Uterus (tissue), 2 donors: Measurements from ENCODE around the gene ALDH1L1.

Source experiments
- POLR2A ChIP-seq, 2 donors: fragments of 450-650 bp; IDR thresholded peaks; one replicate each; pipeline ENCODE4 v1.6.1; 2016; ENCODE audit warnings: antibody characterized with exemption in 2 of 2, mild to moderate bottlenecking in 1 of 2, moderate library complexity in 1 of 2
- TF ChIP-seq, protein P1 (sequence below), 4 experiments: fragments of 200-600 bp in 2 of 4; fragments of 450-650 bp in 2 of 4; sonication (generic) in 2 of 4; IDR thresholded peaks; one replicate each; pipeline ENCODE4 v1.5.1; 2016 to 2019; ENCODE audit warnings: antibody characterized with exemption in 4 of 4, mild to moderate bottlenecking in 2 of 4, moderate library complexity in 1 of 4

DNA sequence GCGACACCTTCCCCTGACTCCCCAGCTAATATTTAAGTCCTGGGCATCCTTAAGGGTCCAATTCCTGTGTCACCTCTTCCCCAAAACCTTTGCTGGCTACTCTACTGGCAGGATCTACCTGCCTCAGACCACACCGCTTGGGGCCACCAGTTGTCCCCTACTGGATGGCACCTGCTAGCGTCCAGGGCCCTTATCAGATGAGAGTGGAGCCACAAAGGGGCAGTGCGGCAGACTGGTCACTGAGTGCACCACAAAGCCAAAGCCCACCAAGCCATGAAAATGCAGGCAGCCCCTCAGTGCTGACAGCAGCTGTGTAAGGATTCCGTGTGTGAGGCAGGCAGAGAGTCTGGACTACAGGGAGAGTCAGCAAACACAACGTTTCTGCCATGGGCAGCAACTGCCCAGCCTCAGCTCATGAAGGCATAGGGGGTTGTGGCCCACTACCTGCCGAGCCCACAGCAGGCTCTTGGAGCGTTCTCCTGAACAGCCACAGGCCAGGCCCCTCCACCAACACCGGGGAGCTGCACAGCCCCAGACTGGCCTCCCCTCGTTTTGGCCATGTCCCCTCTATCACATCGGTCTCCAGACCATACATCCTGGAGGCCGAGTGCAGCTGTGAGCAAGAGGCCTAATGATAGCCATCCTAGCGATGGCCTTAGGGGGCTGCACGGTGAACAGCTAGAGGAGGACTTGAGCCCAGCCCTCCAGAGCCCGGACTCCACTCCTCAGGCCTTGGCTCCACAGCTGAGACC, 32.3 kb downstream of the ALDH1L1 start:
- no peak for TF ChIP-seq POLR2A (IDR thresholded peaks at IDR 0.05)
- TF ChIP-seq, protein P1, sequence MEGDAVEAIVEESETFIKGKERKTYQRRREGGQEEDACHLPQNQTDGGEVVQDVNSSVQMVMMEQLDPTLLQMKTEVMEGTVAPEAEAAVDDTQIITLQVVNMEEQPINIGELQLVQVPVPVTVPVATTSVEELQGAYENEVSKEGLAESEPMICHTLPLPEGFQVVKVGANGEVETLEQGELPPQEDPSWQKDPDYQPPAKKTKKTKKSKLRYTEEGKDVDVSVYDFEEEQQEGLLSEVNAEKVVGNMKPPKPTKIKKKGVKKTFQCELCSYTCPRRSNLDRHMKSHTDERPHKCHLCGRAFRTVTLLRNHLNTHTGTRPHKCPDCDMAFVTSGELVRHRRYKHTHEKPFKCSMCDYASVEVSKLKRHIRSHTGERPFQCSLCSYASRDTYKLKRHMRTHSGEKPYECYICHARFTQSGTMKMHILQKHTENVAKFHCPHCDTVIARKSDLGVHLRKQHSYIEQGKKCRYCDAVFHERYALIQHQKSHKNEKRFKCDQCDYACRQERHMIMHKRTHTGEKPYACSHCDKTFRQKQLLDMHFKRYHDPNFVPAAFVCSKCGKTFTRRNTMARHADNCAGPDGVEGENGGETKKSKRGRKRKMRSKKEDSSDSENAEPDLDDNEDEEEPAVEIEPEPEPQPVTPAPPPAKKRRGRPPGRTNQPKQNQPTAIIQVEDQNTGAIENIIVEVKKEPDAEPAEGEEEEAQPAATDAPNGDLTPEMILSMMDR (IDR thresholded peaks at IDR 0.05) = no peak
